Fibroblast of villous mesenchyme (primary cell): Measurements from ENCODE around the gene FAM234B. TPM values are rescaled to one million over a fixed set of nuclear protein-coding genes. Genes with fewer than 3 reads are reported as not detected.
"Not testable (repeated sequence)": the region's sequence is repeated elsewhere in the genome, so short reads cannot be mapped to it uniquely, and the experiment has no call there.

Source experiments
- DNase-seq: peaks from one replicate; pipeline ENCODE4 v3.0.0-alpha.2; 2010; ENCODE audit warnings: low read depth
- H3K4me3 ChIP-seq: 2 replicates; pipeline ENCODE4 v1.5.1; 2011; ENCODE audit warnings: low read depth, mild to moderate bottlenecking, low read length
- CTCF ChIP-seq: IDR thresholded peaks from 2 replicates; pipeline ENCODE4 v1.5.1; 2012; ENCODE audit warnings: low read depth, mild to moderate bottlenecking, low read length; ENCODE audit not compliant: insufficient read depth
- total RNA-seq: library from RNA; depleted of rRNA; stranded (reverse); fragments of >200 nt; gene quantifications from 2 replicates; pipeline ENCODE4 v1.2.3, GENCODE V29; 2012

The FAM234B gene
- total RNA-seq, 1 donor: 10.8 TPM

- TF ChIP-seq CTCF: no peak
- no peak overlapping the region for H3K4me3 ChIP-seq
- DNase-seq: no peak
These were observed 8.2 kb downstream of the FAM234B start for GRCh38 chr12:13052421-13052820.

GRCh38 chr12:13053617-13054016, 9.4 kb downstream of the FAM234B start:
- not testable (repeated sequence) for H3K4me3 ChIP-seq, DNase-seq

- no peak for DNase-seq
- no peak for TF ChIP-seq CTCF
These were observed 16.4 kb downstream of the FAM234B start for GRCh38 chr12:13060581-13060980.

GRCh38 chr12:13061377-13061776, 17.2 kb downstream of the FAM234B start:
- no peak for DNase-seq
- no peak for TF ChIP-seq CTCF
- H3K4me3 ChIP-seq: no peak overlapping the region

More at GRCh38 chr12:13060581-13060980, 16.4 kb downstream of the FAM234B start:
- H3K4me3 ChIP-seq: no peak overlapping the region

- TF ChIP-seq CTCF: no peak
- no peak for DNase-seq
- no peak overlapping the region for H3K4me3 ChIP-seq
These were observed 18.5 kb downstream of the FAM234B start for GRCh38 chr12:13062669-13063068.

GRCh38 chr12:13066014-13066413, 21.8 kb downstream of the FAM234B start:
- DNase-seq: peak; percentile 41
- TF ChIP-seq CTCF: no peak
- no peak overlapping the region for H3K4me3 ChIP-seq

GRCh38 chr12:13066459-13066858, 22.3 kb downstream of the FAM234B start:
- no peak overlapping the region for H3K4me3 ChIP-seq
- TF ChIP-seq CTCF: no peak
- no peak for DNase-seq
